GM21367 (cell line): ENCODE measurements around the gene GRK5.
"Not testable (repeated sequence)": the region's sequence is repeated elsewhere in the genome, so short reads cannot be mapped to it uniquely, and the experiment has no call there.

Experiments used
- ATAC-seq: cut with Tn5 transposase; IDR thresholded peaks from one replicate; pipeline ENCODE4 v1.9.1; 2021; ENCODE audit not compliant: unreplicated experiment

GRK5 gene

GRCh38 chr10:119451300-119451896, 244.0 kb downstream of the GRK5 start:
- no peak for ATAC-seq

GRCh38 chr10:119452396-119452795, 245.0 kb downstream of the GRK5 start:
- no peak for ATAC-seq

GRCh38 chr10:119453313-119453712, 245.9 kb downstream of the GRK5 start:
- no peak for ATAC-seq

- ATAC-seq, result no peak
Measured at GRCh38 chr10:119454316-119454715, 246.9 kb downstream of the GRK5 start.

GRCh38 chr10:119454990-119455389, 247.6 kb downstream of the GRK5 start:
- no peak for ATAC-seq

- ATAC-seq, result no peak
Measured at GRCh38 chr10:119455609-119456434, 248.5 kb downstream of the GRK5 start.

- ATAC-seq, result no peak
Measured at GRCh38 chr10:119456435-119456810, 249.1 kb downstream of the GRK5 start.

GRCh38 chr10:119457966-119458766, 250.8 kb downstream of the GRK5 start:
- no peak for ATAC-seq

- no peak for ATAC-seq
Measured at GRCh38 chr10:119459681-119460340, 252.4 kb downstream of the GRK5 start.

- no peak for ATAC-seq
Measured at GRCh38 chr10:119460369-119461195, 253.2 kb downstream of the GRK5 start.

- ATAC-seq, result peak; percentile 55
Measured at GRCh38 chr10:119461380-119461779, 254.0 kb downstream of the GRK5 start.

GRCh38 chr10:119461923-119462322, 254.6 kb downstream of the GRK5 start:
- peak; percentile 49 for ATAC-seq

- no peak for ATAC-seq
Measured at GRCh38 chr10:119462773-119463172, 255.4 kb downstream of the GRK5 start.

GRCh38 chr10:119463195-119463594, 255.8 kb downstream of the GRK5 start:
- ATAC-seq, result not testable (repeated sequence)

GRCh38 chr10:119465085-119465484, 257.7 kb downstream of the GRK5 start:
- no peak for ATAC-seq

- no peak for ATAC-seq
Measured at GRCh38 chr10:119466076-119466475, 258.7 kb downstream of the GRK5 start.

GRCh38 chr10:119466655-119467054, 259.3 kb downstream of the GRK5 start:
- ATAC-seq, result peak; percentile 46

GRCh38 chr10:119468542-119469324, 261.4 kb downstream of the GRK5 start:
- ATAC-seq, result no peak

- no peak for ATAC-seq
Measured at GRCh38 chr10:119469325-119469707, 261.9 kb downstream of the GRK5 start.

- no peak for ATAC-seq
Measured at GRCh38 chr10:119469846-119470245, 262.5 kb downstream of the GRK5 start.
